A549 (cell line): Measurements from ENCODE around the gene RPA1. TPM values are rescaled to one million over a fixed set of nuclear protein-coding genes. Genes with fewer than 3 reads are reported as not detected.
A peak's percentile ranks its signal among the peaks of the same experiment; 100 is the strongest.

Source experiments
- ATAC-seq, 2 experiments: fragments of 200-7000 bp in 1 of 2; fragments of >200 bp in 1 of 2; cut with Nextera tagmentation in 1 of 2; cut with Tn5 transposase in 1 of 2; 3 replicates each; pipeline versions ENCODE4 v1.8.0 to v1.9.1; 2018 to 2020; ENCODE audit warnings: mild to moderate bottlenecking in 1 of 2, moderate library complexity in 1 of 2
- CTCF ChIA-PET: fragments of 300-600 bp; sonication (Branson Sonifier 250); formaldehyde crosslinking; extraction: SDS; loops from one replicate; lab custom pipeline; 2021; ENCODE audit warnings: antibody characterized with exemption, inconsistent platforms; lab: Yijun Ruan, JAX
- POLR2A ChIA-PET: fragments of 350-600 bp; formaldehyde crosslinking; extraction: SDS; loops from one replicate; lab custom pipeline; 2021; ENCODE audit warnings: antibody characterized with exemption, inconsistent platforms; lab: Yijun Ruan, JAX
- DNase-seq, 2 experiments: peaks; one replicate each; pipeline versions ENCODE4 v3.0.0 to v3.0.0-alpha.2; 2011 to 2016; ENCODE audit warnings: low read depth in 1 of 2, low spot score in 1 of 2
- FAIRE-seq: peaks from 2 replicates; lab custom pipeline; 2011; peaks lifted over from hg19 to GRCh38; lab: Jason Lieb, UNC
- H3K27ac ChIP-seq, 2 experiments: fragments of >200 bp; sonication (Bioruptor Twin); formaldehyde crosslinking; 3 replicates each; pipeline ENCODE4 v1.5.1; 2016 to 2017
- H3K4me1 ChIP-seq: fragments of >200 bp; sonication (Bioruptor Twin); formaldehyde crosslinking; 3 replicates; pipeline ENCODE4 v1.6.1; 2016
- H3K4me2 ChIP-seq: fragments of >200 bp; sonication (Bioruptor Twin); formaldehyde crosslinking; 3 replicates; pipeline ENCODE4 v1.6.1; 2016
- H3K4me3 ChIP-seq: fragments of >200 bp; sonication (Bioruptor Twin); formaldehyde crosslinking; 3 replicates; pipeline ENCODE4 v1.5.1; 2016
- H3K9me3 ChIP-seq: fragments of >200 bp; sonication (Bioruptor Twin); formaldehyde crosslinking; 3 replicates; pipeline ENCODE4 v1.6.1; 2016
- BCL3 ChIP-seq: fragments of >200 bp; sonication (Bioruptor Twin); formaldehyde crosslinking; IDR thresholded peaks from 3 replicates; pipeline ENCODE4 v1.6.1; 2016
- BHLHE40 ChIP-seq: IDR thresholded peaks from 2 replicates; pipeline ENCODE4 v1.6.1; 2012; ENCODE audit warnings: low read depth, low read length, inconsistent platforms
- CBX8 ChIP-seq: fragments of 200-600 bp; sonication (generic); IDR thresholded peaks from 2 replicates; pipeline ENCODE4 v1.6.1; 2016
- E2F6 ChIP-seq: IDR thresholded peaks from 2 replicates; pipeline ENCODE4 v1.6.1; 2012; ENCODE audit warnings: low read depth, borderline replicate concordance
- ESRRA ChIP-seq: fragments of 150-350 bp; IDR thresholded peaks from 2 replicates; pipeline ENCODE4 v1.6.1; 2014; ENCODE audit warnings: mild to moderate bottlenecking, low read length, borderline replicate concordance
- FOSL2 ChIP-seq, 2 experiments: fragments of 450-650 bp in 1 of 2; fragments of >200 bp in 1 of 2; sonication (Bioruptor Twin) in 1 of 2; formaldehyde crosslinking; IDR thresholded peaks; 2 replicates each; pipeline versions ENCODE4 v1.5.0 to v1.6.1; 2016 to 2020; ENCODE audit warnings: mild to moderate bottlenecking in 1 of 2, moderate library complexity in 1 of 2
- FOXS1 ChIP-seq: fragments of 250-450 bp; sonication (Bioruptor Pico); IDR thresholded peaks from 2 replicates; pipeline ENCODE4 v1.5.0; 2020; ENCODE audit warnings: mild to moderate bottlenecking, moderate library complexity
- HDAC2 ChIP-seq: fragments of 200-600 bp; sonication (generic); IDR thresholded peaks from 2 replicates; pipeline ENCODE4 v1.6.1; 2016
- JUNB ChIP-seq: fragments of >200 bp; sonication (Bioruptor Twin); formaldehyde crosslinking; IDR thresholded peaks from 2 replicates; pipeline ENCODE4 v1.6.1; 2016
- KDM5A ChIP-seq: fragments of 200-600 bp; sonication (generic); IDR thresholded peaks from 2 replicates; pipeline ENCODE4 v1.6.1; 2016; ENCODE audit warnings: antibody characterized with exemption, mild to moderate bottlenecking
- MYC ChIP-seq: IDR thresholded peaks from 2 replicates; pipeline ENCODE4 v1.6.1; 2012; ENCODE audit warnings: mild to moderate bottlenecking, inconsistent platforms, low read length, improper control_type of control experiment, borderline replicate concordance
- NR3C1 ChIP-seq: fragments of >200 bp; sonication (Bioruptor Twin); formaldehyde crosslinking; IDR thresholded peaks from 3 replicates; pipeline ENCODE4 v1.6.1; 2017
- PBX3 ChIP-seq: IDR thresholded peaks from 2 replicates; pipeline ENCODE4 v1.6.1; 2012
- RFX5 ChIP-seq: fragments of 450-650 bp; IDR thresholded peaks from 2 replicates; pipeline ENCODE4 v1.7.1; 2014; ENCODE audit warnings: antibody characterized with exemption, mild to moderate bottlenecking, moderate library complexity
- RNF2 ChIP-seq: fragments of 200-600 bp; sonication (generic); IDR thresholded peaks from 2 replicates; pipeline ENCODE4 v1.6.1; 2016; ENCODE audit warnings: low read depth, mild to moderate bottlenecking, antibody characterized with exemption, moderate library complexity, borderline replicate concordance
- SMC3 ChIP-seq: fragments of >200 bp; sonication (Bioruptor Twin); formaldehyde crosslinking; IDR thresholded peaks from 3 replicates; pipeline ENCODE4 v1.6.1; 2018; ENCODE audit warnings: inconsistent platforms
- TFCP2L1 ChIP-seq: fragments of 250-450 bp; sonication (Bioruptor Pico); IDR thresholded peaks from 2 replicates; pipeline ENCODE4 v1.5.0; 2021; ENCODE audit warnings: mild to moderate bottlenecking
- USF2 ChIP-seq: fragments of 450-650 bp; IDR thresholded peaks from 2 replicates; pipeline ENCODE4 v1.6.1; 2014; ENCODE audit warnings: antibody characterized with exemption
- ZNF302 ChIP-seq: fragments of 250-450 bp; sonication (Bioruptor Pico); IDR thresholded peaks from 2 replicates; pipeline ENCODE4 v1.9.0; 2021; ENCODE audit warnings: inconsistent platforms, mild to moderate bottlenecking, moderate library complexity
- ZSCAN20 ChIP-seq: fragments of 250-450 bp; sonication (Bioruptor Pico); IDR thresholded peaks from 2 replicates; pipeline ENCODE4 v1.8.0; 2022; ENCODE audit warnings: mild to moderate bottlenecking, moderate library complexity
- WGBS: methylation state at CpG from one replicate; pipeline ENCODE4 v1.1.6; 2017; ENCODE audit errors: missing lambda C conversion rate; 5-methylcytosine and 5-hydroxymethylcytosine counted together
- polyA plus RNA-seq, 4 experiments: library from polyadenylated mRNA; depleted of rRNA in 3 of 4; stranded (reverse); fragments of >200 nt; fragmentation: RNase III in 1 of 4; extraction: RNeasy Plus Mini Kit Qiagen cat#74134 plus additional on column Dnase treatment in 1 of 4; gene quantifications; 2 replicates in 3 of 4; 3 replicates in 1 of 4; pipeline ENCODE4 v1.2.3, GENCODE V29; 2011 to 2017

Gene RPA1
- polyA plus RNA-seq, 2 of the 4 experiments (the other 2 are of a cell fraction), result 72.2 to 136 TPM

- Histone ChIP-seq H3K9me3 (no peaks in the 10 kb centered on the region), H3K27ac (no peak overlapping the region), H3K4me3 (no peak overlapping the region), H3K4me1 (no peaks in the 10 kb centered on the region)
- 91% methylated on average over 5 of the region's 7 CpGs for WGBS
- CTCF ChIA-PET, result interaction anchor here (0.9 to 2.1 kb wide), 8 partner anchors 8 to 226 kb away, joined by 3 to 14 read pairs (median 4); partner anchors contain the start of gene RILP
- POLR2A ChIA-PET, result interaction anchor here (0.8 kb wide), 1 partner anchor 29 kb away, joined by 3 read pairs; the partner anchor contains the start of genes RPA1 and SMYD4
- FAIRE-seq, result no peak
- no peak for DNase-seq
- no peak for ATAC-seq
- TF ChIP-seq HDAC2 (no peak), BHLHE40 (no peak), CBX8 (no peak), E2F6 (no peak), FOXS1 (no peak), FOSL2 (IDR thresholded peaks at IDR 0.05) (no peak), FOSL2 (CRISPR knock-in tag; IDR thresholded peaks at IDR 0.05) (no peak), MYC (no peak), SMC3 (no peak), USF2 (no peak), ZNF302 (CRISPR knock-in tag) (no peak), ZSCAN20 (CRISPR knock-in tag) (no peak), KDM5A (no peak), BCL3 (no peak), NR3C1 (no peak), ESRRA (no peak), JUNB (no peak), PBX3 (no peak)
- TF ChIP-seq, all 56 proteins: peak for 0
- H3K4me2 ChIP-seq, result no peak overlapping the region
Measured at GRCh38 chr17:1800240-1800639, 29.6 kb upstream of the RPA1 start.

GRCh38 chr17:1800712-1801111 is 29.1 kb upstream of the RPA1 start:
- no peak for TF ChIP-seq JUNB
- TF ChIP-seq TFCP2L1, result no peak
- TF ChIP-seq PBX3, result no peak
- TF ChIP-seq USF2, result no peak
- no peak for TF ChIP-seq RNF2
- TF ChIP-seq RFX5, result no peak
- FAIRE-seq, result no peak
- ChIA-PET POLR2A (no interaction called here), CTCF (interaction anchor here (0.9 to 2.1 kb wide), 5 partner anchors 8 to 225 kb away, joined by 3 to 14 read pairs (median 4); no protein-coding TSS in a partner anchor)
- DNase-seq, result no peak
- no peaks in the 10 kb centered on the region for H3K9me3 ChIP-seq
- peak in 1 of 2 experiments; percentile 24; a peak in 1 of 6 replicates for ATAC-seq
- H3K4me2 ChIP-seq, result no peak overlapping the region
- H3K4me1 ChIP-seq, result no peaks in the 10 kb centered on the region
- no peak overlapping the region for H3K27ac ChIP-seq
- no peak overlapping the region for H3K4me3 ChIP-seq
- 77% methylated on average over 4 of the region's 4 CpGs for WGBS
